Esophagus muscularis mucosa (tissue), 4 donors: ENCODE results near the gene SPEG. TPM values are rescaled to one million over a fixed set of nuclear protein-coding genes. Genes with fewer than 3 reads are reported as not detected.

ENCODE experiments used
- DNase-seq: peaks from one replicate; pipeline ENCODE4 v3.0.0-alpha.2; 2017; ENCODE audit errors: extremely low spot score
- H3K27ac ChIP-seq, 4 donors: fragments of 200-600 bp; sonication (generic); replicated peaks in 1 of 4; 1 replicate in 3 of 4; 2 replicates in 1 of 4; pipeline ENCODE4 v1.5.1; 2016 to 2019; ENCODE audit warnings: mild to moderate bottlenecking in 1 of 4
- H3K27me3 ChIP-seq, 4 donors: fragments of 200-600 bp; sonication (generic); one replicate each; pipeline versions ENCODE4 v1.5.1 to v1.6.0; 2016 to 2019
- H3K36me3 ChIP-seq, 4 donors: fragments of 200-600 bp; sonication (generic); one replicate each; pipeline ENCODE4 v1.5.1; 2016 to 2019
- H3K4me1 ChIP-seq, 4 donors: fragments of 200-600 bp; sonication (generic); one replicate each; pipeline ENCODE4 v1.5.1; 2016 to 2019
- H3K4me3 ChIP-seq, 4 donors: fragments of 200-600 bp; sonication (generic); 1 replicate in 2 of 4; 2 replicates in 2 of 4; pipeline ENCODE4 v1.5.1; 2016 to 2019; ENCODE audit warnings: mild to moderate bottlenecking in 4 of 4, moderate library complexity in 1 of 4
- H3K9me3 ChIP-seq, 4 donors: fragments of 200-600 bp; sonication (generic); 1 replicate in 3 of 4; 2 replicates in 1 of 4; pipeline ENCODE4 v1.5.1; 2016 to 2019
- CTCF ChIP-seq, 3 experiments: fragments of 200-600 bp in 2 of 3; fragments of 450-650 bp in 1 of 3; sonication (generic) in 2 of 3; IDR thresholded peaks; one replicate each; pipeline ENCODE4 v1.5.1; 2017 to 2019; ENCODE audit warnings: antibody characterized with exemption in 3 of 3, mild to moderate bottlenecking in 2 of 3, moderate library complexity in 1 of 3
- EP300 ChIP-seq: sonication (generic); formaldehyde crosslinking; IDR thresholded peaks from one replicate; pipeline ENCODE4 v1.6.1; 2017; ENCODE audit warnings: antibody characterized with exemption
- POLR2A ChIP-seq: fragments of 450-650 bp; IDR thresholded peaks from one replicate; pipeline ENCODE4 v1.6.1; 2017; ENCODE audit warnings: antibody characterized with exemption, moderate library complexity, mild to moderate bottlenecking, low read depth
- POLR2AphosphoS5 ChIP-seq, 2 donors: sonication (generic); formaldehyde crosslinking; IDR thresholded peaks; one replicate each; pipeline ENCODE4 v1.6.1; 2017; ENCODE audit warnings: antibody characterized with exemption in 2 of 2
- WGBS: methylation state at CpG from one replicate; pipeline ENCODE4 v1.1.5; 2018; 5-methylcytosine and 5-hydroxymethylcytosine counted together
- intact Hi-C: fragments of 100-400 bp; cut with DNase I; formaldehyde crosslinking; loops from one replicate; pipeline ENCODE4 v1.15.1; 2023
- total RNA-seq, 4 donors: library from RNA; depleted of rRNA; stranded (reverse); fragments of >200 nt; gene quantifications; one replicate each; pipeline versions ENCODE4 v1.1.0 to v1.2.1, GENCODE V29; 2016

The SPEG gene
- total RNA-seq, 4 donors from 2014 or later = 115 to 251 (median 180) TPM

DNA sequence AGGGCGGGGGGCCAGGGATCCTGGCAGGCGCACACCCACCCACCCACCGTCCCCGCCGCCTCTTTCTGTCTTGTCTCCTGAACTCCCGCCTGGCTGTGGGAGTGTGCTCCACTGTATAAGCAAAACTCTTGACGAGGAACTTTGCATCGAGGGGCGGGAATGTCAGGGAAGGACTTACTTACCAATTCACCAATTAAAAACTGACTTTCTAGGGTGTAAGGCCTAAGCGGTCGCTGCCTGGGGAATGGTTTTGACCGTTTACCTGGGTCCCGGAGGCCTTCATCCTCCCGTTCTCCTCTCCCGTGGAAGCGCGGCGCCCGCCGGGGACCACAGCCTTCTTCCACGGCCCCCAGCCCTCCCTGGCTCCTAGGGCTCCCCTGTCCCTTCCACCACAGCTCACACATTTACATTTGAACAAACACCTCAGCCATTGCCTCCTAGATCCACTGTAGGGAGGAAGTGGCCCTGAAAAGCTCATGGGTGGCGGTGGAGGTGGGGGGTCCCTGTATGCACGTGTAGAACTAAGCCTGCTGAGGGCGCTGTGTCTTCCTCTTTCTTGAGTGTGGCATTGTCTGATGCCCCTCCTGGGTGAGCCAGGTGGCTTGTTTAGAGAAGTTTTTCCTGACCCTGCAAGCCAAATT lies 88.5 kb downstream of the SPEG start:
- H3K4me1 ChIP-seq = peaks cover 27 to 40% (median 33%) of the 10 kb centered on the region in 4 donors
- no peak for DNase-seq
- no peak for TF ChIP-seq CTCF (IDR thresholded peaks at IDR 0.05)
- TF ChIP-seq EP300 = no peak
- TF ChIP-seq POLR2AphosphoS5 (IDR thresholded peaks at IDR 0.05) = peak in 1 of 2 donors; percentile 50
- TF ChIP-seq POLR2A = no peak
- H3K36me3 ChIP-seq = no peaks in the 10 kb centered on the region
- WGBS = 29% methylated on average over 23 of the region's 24 CpGs
- peaks cover 0 to 63% (median 3%) of the 10 kb centered on the region in 4 donors for H3K27me3 ChIP-seq
- H3K4me3 ChIP-seq = peak overlapping the region; percentile 48 to 57 (median 52)
- peak overlapping the region; percentile 81 to 89 (median 87) for H3K27ac ChIP-seq
- H3K9me3 ChIP-seq = no peaks in the 10 kb centered on the region
- intact Hi-C loops = no loop called here

GRCh38 chr2:219524817-219525216 lies 90.2 kb downstream of the SPEG start:
- Histone ChIP-seq H3K27me3 (peaks cover 0 to 69% (median 3%) of the 10 kb centered on the region in 4 donors), H3K27ac (no peak overlapping the region), H3K9me3 (no peaks in the 10 kb centered on the region), H3K4me3 (no peak overlapping the region), H3K4me1 (peaks cover 28 to 44% (median 37%) of the 10 kb centered on the region in 4 donors), H3K36me3 (no peaks in the 10 kb centered on the region)
- 95% methylated on average over 2 of the region's 2 CpGs for WGBS
- DNase-seq = no peak
- intact Hi-C loops = no loop called here
- TF ChIP-seq EP300 = no peak

- WGBS = 66% methylated on average over 9 of the region's 9 CpGs
- no peaks in the 10 kb centered on the region for H3K9me3 ChIP-seq
- intact Hi-C loops = no loop called here
Observed at GRCh38 chr2:219525533-219526232, 91.0 kb downstream of the SPEG start.

GRCh38 chr2:219526320-219527075 lies 91.9 kb downstream of the SPEG start:
- H3K4me1 ChIP-seq = peaks cover 28 to 41% (median 35%) of the 10 kb centered on the region in 4 donors
- H3K4me3 ChIP-seq = no peak overlapping the region
- WGBS = 71% methylated on average over 10 of the region's 11 CpGs
- H3K27ac ChIP-seq = no peak overlapping the region
- DNase-seq = no peak
- H3K36me3 ChIP-seq = no peaks in the 10 kb centered on the region
- no peaks in the 10 kb centered on the region for H3K9me3 ChIP-seq
- TF ChIP-seq POLR2AphosphoS5 (IDR thresholded peaks at IDR 0.05) = no peak
- TF ChIP-seq CTCF (IDR thresholded peaks at IDR 0.05) = no peak
- TF ChIP-seq EP300 = no peak
- TF ChIP-seq POLR2A = no peak
- H3K27me3 ChIP-seq = peaks cover 0 to 60% (median 3%) of the 10 kb centered on the region in 4 donors
- intact Hi-C loops = no loop called here

More at GRCh38 chr2:219525533-219526232, 91.0 kb downstream of the SPEG start:
- DNase-seq = no peak
- Histone ChIP-seq H3K4me1 (peaks cover 33 to 49% (median 43%) of the 10 kb centered on the region in 4 donors), H3K27ac (no peak overlapping the region), H3K4me3 (no peak overlapping the region), H3K36me3 (no peaks in the 10 kb centered on the region), H3K27me3 (peaks cover 0 to 64% (median 3%) of the 10 kb centered on the region in 4 donors)
- TF ChIP-seq POLR2AphosphoS5 (IDR thresholded peaks at IDR 0.05) = no peak

GRCh38 chr2:219527076-219527394 lies 92.4 kb downstream of the SPEG start:
- intact Hi-C loops = no loop called here
- DNase-seq = no peak
- 100% methylated on average over 1 of the region's 6 CpGs for WGBS

More at GRCh38 chr2:219527076-219527394, 92.4 kb downstream of the SPEG start:
- no peak overlapping the region for H3K27ac ChIP-seq
- H3K4me3 ChIP-seq = no peak overlapping the region
- H3K27me3 ChIP-seq = peaks cover 0 to 65% (median 3%) of the 10 kb centered on the region in 4 donors
- H3K36me3 ChIP-seq = no peaks in the 10 kb centered on the region
- H3K9me3 ChIP-seq = no peaks in the 10 kb centered on the region
- TF ChIP-seq EP300 (no peak), POLR2AphosphoS5 (IDR thresholded peaks at IDR 0.05) (no peak), POLR2A (no peak), CTCF (IDR thresholded peaks at IDR 0.05) (no peak)
- peaks cover 23 to 35% (median 30%) of the 10 kb centered on the region in 4 donors for H3K4me1 ChIP-seq
